PC-9 (cell line): Measurements from ENCODE around the gene SLC39A13. TPM values are rescaled to one million over a fixed set of nuclear protein-coding genes. Genes with fewer than 3 reads are reported as not detected.

Experiments used
- BruUV-seq: library from RNA; stranded (reverse); fragments of 400-500 nt; replicated peaks from 2 replicates; lab custom pipeline; 2021; lab: Mats Ljungman, UMichigan
- CTCF ChIA-PET: fragments of 300-600 bp; sonication (Branson Sonifier 250); formaldehyde crosslinking; loops from one replicate; lab custom pipeline; 2022; ENCODE audit warnings: antibody characterized with exemption; lab: Charles Lee
- POLR2A ChIA-PET: fragments of 300-600 bp; sonication (Branson Sonifier 250); formaldehyde crosslinking; loops from one replicate; lab custom pipeline; 2022; ENCODE audit warnings: antibody characterized with exemption; ENCODE audit not compliant: unreplicated experiment; lab: Charles Lee
- DNase-seq, 2 experiments: peaks; one replicate each; pipeline versions ENCODE4 v3.0.0 to v3.0.0-alpha.2; 2015 to 2022; ENCODE audit warnings: mixed read lengths in 1 of 2
- H2AFZ ChIP-seq: fragments of 200-600 bp; sonication (generic); 2 replicates; pipeline ENCODE4 v1.8.1; 2017; ENCODE audit warnings: antibody characterized with exemption
- H3F3A ChIP-seq: fragments of 200-600 bp; sonication (generic); 2 replicates; pipeline ENCODE4 v1.8.1; 2017; ENCODE audit warnings: antibody characterized with exemption, mild to moderate bottlenecking, low read depth; ENCODE audit not compliant: insufficient read depth
- H3K27ac ChIP-seq: fragments of 200-600 bp; sonication (generic); 2 replicates; pipeline ENCODE4 v1.6.1; 2016; ENCODE audit warnings: mixed run types
- H3K27me3 ChIP-seq: fragments of 200-600 bp; sonication (generic); 2 replicates; pipeline ENCODE4 v1.6.1; 2016; ENCODE audit warnings: low read depth, mixed run types; ENCODE audit not compliant: insufficient read depth
- H3K36me3 ChIP-seq: fragments of 200-600 bp; sonication (generic); 2 replicates; pipeline ENCODE4 v1.6.1; 2016; ENCODE audit warnings: low read depth, mixed run types
- H3K4me1 ChIP-seq: fragments of 200-600 bp; sonication (generic); replicated peaks from 2 replicates; pipeline ENCODE4 v1.6.1; 2016; ENCODE audit warnings: mixed run types; ENCODE audit not compliant: insufficient read depth
- H3K4me2 ChIP-seq: fragments of 200-600 bp; sonication (generic); 2 replicates; pipeline ENCODE4 v1.6.1; 2017; ENCODE audit warnings: mixed run types
- H3K4me3 ChIP-seq: fragments of 200-600 bp; sonication (generic); 2 replicates; pipeline ENCODE4 v1.6.1; 2016; ENCODE audit warnings: mixed run types
- H3K79me2 ChIP-seq: fragments of 200-600 bp; sonication (generic); 2 replicates; pipeline ENCODE4 v1.6.1; 2017; ENCODE audit warnings: low read depth, mixed run types
- H3K9me2 ChIP-seq: fragments of 200-600 bp; sonication (generic); 2 replicates; pipeline ENCODE4 v1.8.1; 2017; ENCODE audit warnings: mild to moderate bottlenecking; ENCODE audit not compliant: insufficient read depth
- H3K9me3 ChIP-seq: fragments of 200-600 bp; sonication (generic); 2 replicates; pipeline ENCODE4 v1.8.1; 2016; ENCODE audit warnings: low read depth; ENCODE audit not compliant: insufficient read depth
- H4K20me1 ChIP-seq: fragments of 200-600 bp; sonication (generic); 2 replicates; pipeline ENCODE4 v1.8.1; 2017; ENCODE audit not compliant: insufficient read depth
- CTCF ChIP-seq: fragments of 200-600 bp; sonication (generic); conservative IDR thresholded peaks from 2 replicates; pipeline ENCODE4 v1.6.1; 2017; ENCODE audit warnings: mixed run types, antibody characterized with exemption, mild to moderate bottlenecking, moderate library complexity
- EZH2 ChIP-seq: fragments of 200-600 bp; sonication (generic); IDR thresholded peaks from 2 replicates; pipeline ENCODE4 v1.8.0; 2017; ENCODE audit warnings: antibody characterized with exemption, low read depth
- intact Hi-C: fragments of 100-400 bp; cut with micrococcal nuclease; formaldehyde crosslinking; loops from one replicate; pipeline ENCODE4 v1.10.0; 2022; ENCODE audit not compliant: unreplicated experiment
- total RNA-seq: library from RNA; stranded (reverse); gene quantifications from 2 replicates; pipeline ENCODE4 v1.2.3, GENCODE V29; 2021

Gene SLC39A13
- total RNA-seq, 1 experiment from 2014 or later, result 28.8 TPM

GRCh38 chr11:47394050-47394321 lies 14.4 kb upstream of the SLC39A13 start:
- Histone ChIP-seq H3K36me3 (no peaks in the 10 kb centered on the region), H3K27ac (no peak overlapping the region), H3K4me3 (no peak overlapping the region), H2AFZ (no peak overlapping the region), H3F3A (no peaks in the 10 kb centered on the region), H3K27me3 (no peaks in the 10 kb centered on the region), H3K4me2 (no peak overlapping the region), H3K9me2 (no peaks in the 10 kb centered on the region), H3K9me3 (no peaks in the 10 kb centered on the region), H4K20me1 (no peaks in the 10 kb centered on the region), H3K79me2 (no peaks in the 10 kb centered on the region), H3K4me1 (no peaks in the 10 kb centered on the region)
- no TSS peak for BruUV-seq
- TF ChIP-seq EZH2 (no peak), CTCF (no peak)
- intact Hi-C loops, result no loop called here
- POLR2A ChIA-PET, result no interaction called here
- no peak for DNase-seq
- CTCF ChIA-PET, result no interaction called here

GRCh38 chr11:47394322-47395222 lies 13.8 kb upstream of the SLC39A13 start:
- BruUV-seq, result no TSS peak
- H2AFZ ChIP-seq, result no peak overlapping the region
- no peaks in the 10 kb centered on the region for H4K20me1 ChIP-seq
- TF ChIP-seq EZH2, result no peak
- no peak for TF ChIP-seq CTCF
- no peak overlapping the region for H3K4me3 ChIP-seq
- no peaks in the 10 kb centered on the region for H3K27me3 ChIP-seq
- no peaks in the 10 kb centered on the region for H3K4me1 ChIP-seq
- ChIA-PET CTCF (no interaction called here), POLR2A (no interaction called here)
- H3K9me3 ChIP-seq, result no peaks in the 10 kb centered on the region
- intact Hi-C loops, result no loop called here
- no peak overlapping the region for H3K27ac ChIP-seq
- H3K9me2 ChIP-seq, result no peaks in the 10 kb centered on the region
- no peak overlapping the region for H3K4me2 ChIP-seq
- no peak for DNase-seq
- no peaks in the 10 kb centered on the region for H3K36me3 ChIP-seq
- no peaks in the 10 kb centered on the region for H3K79me2 ChIP-seq
- no peaks in the 10 kb centered on the region for H3F3A ChIP-seq

- no peak overlapping the region for H3K4me2 ChIP-seq
- H3K36me3 ChIP-seq, result no peaks in the 10 kb centered on the region
- no peak overlapping the region for H2AFZ ChIP-seq
- no peak for DNase-seq
- BruUV-seq, result no TSS peak
- POLR2A ChIA-PET, result no interaction called here
- no peaks in the 10 kb centered on the region for H3K79me2 ChIP-seq
- no peaks in the 10 kb centered on the region for H4K20me1 ChIP-seq
- H3F3A ChIP-seq, result peaks cover 1% of the 10 kb centered on the region; the same call in 1 of the 2 replicates
- H3K4me3 ChIP-seq, result no peak overlapping the region
- TF ChIP-seq EZH2 (no peak), CTCF (no peak)
- H3K4me1 ChIP-seq, result no peaks in the 10 kb centered on the region
- intact Hi-C loops, result no loop called here
- no peaks in the 10 kb centered on the region for H3K9me3 ChIP-seq
- no peak overlapping the region for H3K27ac ChIP-seq
- H3K9me2 ChIP-seq, result no peaks in the 10 kb centered on the region
- CTCF ChIA-PET, result no interaction called here
- H3K27me3 ChIP-seq, result no peaks in the 10 kb centered on the region
Measured at GRCh38 chr11:47395223-47396048, 13.0 kb upstream of the SLC39A13 start.
